Cardiac fibroblast (primary cell): Measurements from ENCODE around the gene HSPA1A.

Experiments used
- DNase-seq, 2 donors: peaks; one replicate each; pipeline versions ENCODE4 v3.0.0 to v3.0.0-alpha.2; 2010; ENCODE audit warnings: low read depth in 2 of 2
- H3K4me3 ChIP-seq, 2 donors: replicated peaks in 1 of 2; 1 replicate in 1 of 2; 2 replicates in 1 of 2; pipeline ENCODE4 v1.5.1; 2011; ENCODE audit warnings: low read depth in 2 of 2, low read length in 2 of 2, mild to moderate bottlenecking in 2 of 2, moderate library complexity in 1 of 2
- CTCF ChIP-seq: IDR thresholded peaks from one replicate; pipeline ENCODE4 v1.5.1; 2011; ENCODE audit warnings: low read depth, mild to moderate bottlenecking, low read length, inconsistent platforms

Gene HSPA1A

GRCh38 chr6:31815025-31815838 is at the start of gene HSPA1A, which contains the start of gene HSPA1L:
HSPA1A (plus strand) TSS chr6:31815543; CDS start chr6:31815757, 214 bp downstream.
HSPA1L (minus strand) TSS chr6:31815283; CDS start chr6:31811972, 3,311 bp downstream.
- peak; percentile 96 for DNase-seq
- peak within 1 kb of the TSS; percentile 66 to 74 for H3K4me3 ChIP-seq
- no peak for TF ChIP-seq CTCF

DNA sequence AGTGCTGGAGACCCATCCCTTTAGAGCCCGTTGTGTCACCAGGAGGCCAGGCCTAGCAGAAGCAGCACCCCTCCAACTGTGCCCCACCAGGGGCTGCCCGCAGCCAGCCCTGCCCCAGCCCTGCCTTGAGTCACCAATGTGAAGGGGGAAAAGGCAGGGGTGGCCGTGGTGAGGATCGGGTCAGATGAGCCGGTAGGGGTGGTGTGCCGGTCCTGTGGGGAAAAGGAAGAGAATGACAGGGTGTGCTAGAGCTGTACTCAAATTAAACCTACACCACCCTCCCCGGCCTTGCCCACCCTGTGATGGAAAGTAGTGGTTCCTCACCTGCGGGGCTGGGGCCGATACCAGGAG is 49.8 kb upstream of the HSPA1A start:
- no peak overlapping the region for H3K4me3 ChIP-seq
- TF ChIP-seq CTCF, result no peak
- no peak for DNase-seq

DNA sequence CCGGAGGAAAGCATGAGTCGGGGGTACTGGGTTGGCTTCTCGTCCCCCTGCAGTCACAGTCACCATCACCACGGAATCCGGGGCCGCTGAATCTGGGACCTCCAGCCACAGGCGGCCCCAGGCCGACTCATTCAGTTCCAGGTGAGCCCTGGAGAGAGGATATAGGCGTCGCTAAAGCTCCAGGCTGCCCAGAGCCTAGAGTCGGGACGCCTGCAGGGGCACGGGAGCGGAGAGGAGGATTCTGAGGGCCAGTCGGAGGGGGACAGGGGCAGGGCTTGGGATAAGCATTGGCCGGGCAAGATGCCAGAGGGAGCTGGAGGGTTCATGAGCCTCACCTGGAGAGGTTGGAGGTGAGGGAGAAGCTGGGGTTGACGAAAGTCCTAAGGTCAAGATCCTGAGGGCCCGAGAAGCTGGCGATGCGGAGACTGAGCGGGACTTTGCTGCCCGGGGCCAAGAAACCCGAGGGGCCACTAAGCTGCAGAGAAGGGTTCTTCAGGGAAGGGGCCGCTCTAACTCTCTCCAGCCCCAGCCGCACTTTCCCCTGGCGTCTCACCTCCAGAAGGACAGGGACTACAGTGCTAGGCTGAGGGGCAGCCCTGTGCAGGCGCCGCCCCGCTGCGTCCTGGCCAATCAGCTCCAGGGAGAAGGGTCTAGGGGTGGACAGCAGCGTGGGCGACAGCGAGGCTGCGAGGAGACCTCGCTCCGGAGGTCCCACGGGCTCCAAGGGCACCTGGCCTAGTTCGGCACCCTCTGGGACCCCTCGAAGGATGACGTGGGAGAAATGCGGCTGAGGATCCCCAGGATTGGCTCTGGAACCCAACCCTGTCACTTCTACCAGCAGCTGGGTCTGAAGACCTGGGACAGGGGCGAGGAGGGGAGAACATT is 49.2 kb upstream of the HSPA1A start:
- no peak for TF ChIP-seq CTCF
- H3K4me3 ChIP-seq, result peak overlapping the region in 1 of 2 donors; percentile 25

DNA sequence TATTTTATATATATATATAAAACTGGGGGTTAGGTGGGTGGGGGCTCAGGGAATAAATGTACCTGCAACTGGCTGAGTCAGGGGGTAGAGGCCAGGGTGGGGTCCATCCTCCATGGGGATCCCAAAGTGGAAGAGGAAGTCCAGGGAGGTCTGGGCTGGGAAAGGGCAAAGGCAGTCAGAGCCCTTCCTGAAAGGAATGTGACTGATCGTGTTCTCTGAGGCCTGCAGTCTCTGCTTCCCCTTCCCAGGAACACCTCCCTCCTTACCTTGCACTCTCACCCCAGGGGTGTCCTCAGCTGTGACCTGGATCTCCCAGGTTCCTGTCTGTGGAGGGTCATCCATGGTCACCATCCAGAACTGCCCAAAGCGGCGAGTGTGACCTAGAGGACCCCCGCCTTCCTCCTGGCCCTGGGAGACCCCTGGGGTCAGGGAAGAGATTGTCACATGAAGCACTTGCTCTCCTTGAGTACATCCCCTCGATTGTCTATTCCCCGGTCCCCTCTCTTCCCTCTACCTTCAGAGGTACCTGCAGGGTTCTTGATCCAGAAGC is 48.2 kb upstream of the HSPA1A start:
- no peak for TF ChIP-seq CTCF
- no peak for DNase-seq
- H3K4me3 ChIP-seq, result no peak overlapping the region

More for the DNA sequence above, 49.2 kb upstream of the HSPA1A start:
- no peak for DNase-seq

- H3K4me3 ChIP-seq, result no peak overlapping the region
- no peak for TF ChIP-seq CTCF
- no peak for DNase-seq
These were observed 46.7 kb upstream of the HSPA1A start for GRCh38 chr6:31768363-31769257.

GRCh38 chr6:31769684-31770371 is 45.5 kb upstream of the HSPA1A start:
- DNase-seq, result peak; percentile 64 to 70
- TF ChIP-seq CTCF, result peak; percentile 89
- H3K4me3 ChIP-seq, result no peak overlapping the region
